SK-N-SH (cell line): Measurements from ENCODE around the gene PPHLN1. TPM values are rescaled to one million over a fixed set of nuclear protein-coding genes. Genes with fewer than 3 reads are reported as not detected.

ENCODE experiments used
- CTCF ChIA-PET: fragments of 300-600, 350-600 bp; formaldehyde crosslinking; extraction: SDS; loops from one replicate; lab custom pipeline; 2021; lab: Yijun Ruan, JAX
- POLR2A ChIA-PET: fragments of 350-600 bp; sonication (Branson Sonifier 250); formaldehyde crosslinking; extraction: SDS; loops from one replicate; lab custom pipeline; 2020; ENCODE audit warnings: antibody characterized with exemption, inconsistent platforms; lab: Yijun Ruan, JAX
- DNase-seq: peaks from one replicate; pipeline ENCODE4 v3.0.0; 2012
- H2AFZ ChIP-seq: fragments of 200-600 bp; sonication (generic); 2 replicates; pipeline ENCODE4 v1.8.1; 2016; ENCODE audit warnings: antibody characterized with exemption, mild to moderate bottlenecking, low read depth
- H3F3A ChIP-seq: fragments of 200-600 bp; sonication (generic); replicated peaks from 2 replicates; pipeline ENCODE3; 2016; ENCODE audit warnings: antibody characterized with exemption, mild to moderate bottlenecking; ENCODE audit not compliant: insufficient read depth
- H3K27ac ChIP-seq, 2 experiments: fragments of 200-500 bp in 1 of 2; fragments of 200-600 bp in 1 of 2; sonication (Bioruptor generic) in 1 of 2; sonication (generic), shearing (Covaris generic) in 1 of 2; 2 replicates each; pipeline versions ENCODE4 v1.5.1 to v1.6.1; 2014 to 2016; ENCODE audit warnings: low read depth in 2 of 2, inconsistent platforms in 1 of 2, low read length in 1 of 2, mild to moderate bottlenecking in 1 of 2, mixed read lengths in 1 of 2
- H3K27me3 ChIP-seq: fragments of 200-600 bp; sonication (generic), shearing (Covaris generic); 2 replicates; pipeline ENCODE4 v1.6.1; 2016; ENCODE audit warnings: mixed run types; ENCODE audit not compliant: insufficient read depth
- H3K36me3 ChIP-seq, 2 experiments: fragments of 200-500 bp in 1 of 2; fragments of 200-600 bp in 1 of 2; sonication (Bioruptor generic) in 1 of 2; sonication (generic) in 1 of 2; replicated peaks in 1 of 2; 2 replicates each; pipeline versions ENCODE3 to v1.5.1; 2014 to 2016; ENCODE audit warnings: low read length in 1 of 2, mild to moderate bottlenecking in 1 of 2; ENCODE audit not compliant: insufficient read depth in 2 of 2, control insufficient read depth in 1 of 2
- H3K4me1 ChIP-seq, 2 experiments: fragments of 200-500 bp in 1 of 2; fragments of 200-600 bp in 1 of 2; sonication (Bioruptor generic) in 1 of 2; sonication (generic), shearing (Covaris generic) in 1 of 2; 2 replicates each; pipeline versions ENCODE4 v1.5.1 to v1.6.1; 2014 to 2016; ENCODE audit warnings: low read depth in 1 of 2, low read length in 1 of 2, mixed run types in 1 of 2; ENCODE audit not compliant: insufficient read depth in 2 of 2, control insufficient read depth in 1 of 2
- H3K4me2 ChIP-seq: fragments of 200-600 bp; sonication (generic), shearing (Covaris generic); 2 replicates; pipeline ENCODE4 v1.6.1; 2017; ENCODE audit warnings: mixed run types
- H3K4me3 ChIP-seq, 2 experiments: fragments of 200-500 bp in 1 of 2; fragments of 200-600 bp in 1 of 2; sonication (Bioruptor generic) in 1 of 2; sonication (generic), shearing (Covaris generic) in 1 of 2; 2 replicates each; pipeline versions ENCODE4 v1.5.1 to v1.8.1; 2014 to 2016; ENCODE audit warnings: low read depth in 2 of 2, inconsistent platforms in 1 of 2, low read length in 1 of 2, mild to moderate bottlenecking in 1 of 2, mixed read lengths in 1 of 2, moderate library complexity in 1 of 2
- H3K79me2 ChIP-seq: fragments of 200-600 bp; sonication (generic); 2 replicates; pipeline ENCODE4 v1.8.1; 2017; ENCODE audit warnings: mild to moderate bottlenecking; ENCODE audit not compliant: insufficient read depth
- H3K9ac ChIP-seq: fragments of 200-600 bp; sonication (generic); 2 replicates; pipeline ENCODE4 v1.6.1; 2017; ENCODE audit warnings: mixed run types
- H3K9me2 ChIP-seq: fragments of 200-600 bp; sonication (generic); 2 replicates; pipeline ENCODE4 v1.6.1; 2017; ENCODE audit warnings: mixed run types
- H3K9me3 ChIP-seq: fragments of 200-600 bp; sonication (generic); 2 replicates; pipeline ENCODE4 v1.6.1; 2017; ENCODE audit warnings: mixed run types, mild to moderate bottlenecking, moderate library complexity
- H4K20me1 ChIP-seq: fragments of 200-600 bp; sonication (generic); 2 replicates; pipeline ENCODE4 v1.6.1; 2017; ENCODE audit warnings: mild to moderate bottlenecking, mixed run types; ENCODE audit not compliant: insufficient read depth
- CHD2 ChIP-seq: fragments of 150-350 bp; IDR thresholded peaks from 2 replicates; pipeline ENCODE4 v1.6.1; 2018; ENCODE audit warnings: low read length; ENCODE audit not compliant: partially characterized antibody
- ELF1 ChIP-seq: IDR thresholded peaks from 2 replicates; pipeline ENCODE4 v1.4.0; 2012
- FOSL2 ChIP-seq: IDR thresholded peaks from 2 replicates; pipeline ENCODE4 v1.4.0; 2012; ENCODE audit warnings: low read depth, mild to moderate bottlenecking, moderate library complexity, borderline replicate concordance
- FOXJ3 ChIP-seq: sonication (generic); formaldehyde crosslinking; IDR thresholded peaks from 2 replicates; pipeline ENCODE4 v1.5.1; 2020; ENCODE audit warnings: mild to moderate bottlenecking, missing genetic modification reagents
- FOXM1 ChIP-seq: IDR thresholded peaks from 2 replicates; pipeline ENCODE4 v1.4.0; 2012; ENCODE audit warnings: low read depth, mild to moderate bottlenecking
- MEF2A ChIP-seq: IDR thresholded peaks from 2 replicates; pipeline ENCODE4 v1.4.0; 2012; ENCODE audit warnings: low read depth, borderline replicate concordance
- NFIC ChIP-seq: IDR thresholded peaks from 2 replicates; pipeline ENCODE4 v1.4.0; 2012; ENCODE audit warnings: borderline replicate concordance
- NRF1 ChIP-seq: IDR thresholded peaks from 2 replicates; pipeline ENCODE4 v1.6.1; 2012; ENCODE audit warnings: low read depth, mild to moderate bottlenecking, low read length
- PBX3 ChIP-seq: IDR thresholded peaks from 2 replicates; pipeline ENCODE4; 2012
- RAD21 ChIP-seq: IDR thresholded peaks from 2 replicates; pipeline ENCODE4 v1.6.1; 2012; ENCODE audit warnings: mild to moderate bottlenecking, low read length
- RCOR1 ChIP-seq: fragments of 150-350 bp; IDR thresholded peaks from 2 replicates; pipeline ENCODE4 v1.6.1; 2017; ENCODE audit warnings: antibody characterized with exemption, low read length
- REST ChIP-seq: IDR thresholded peaks from 2 replicates; pipeline ENCODE4 v1.6.1; 2012; ENCODE audit warnings: mild to moderate bottlenecking, low read depth, low read length, moderate library complexity
- RFX5 ChIP-seq: IDR thresholded peaks from 2 replicates; pipeline ENCODE4 v1.6.1; 2012; ENCODE audit warnings: mild to moderate bottlenecking, improper control_type of control experiment, low read length
- SIN3A ChIP-seq: IDR thresholded peaks from 2 replicates; pipeline ENCODE4 v1.6.1; 2012; ENCODE audit warnings: low read depth, mild to moderate bottlenecking, low read length, moderate library complexity, borderline replicate concordance
- TAF1 ChIP-seq: IDR thresholded peaks from 2 replicates; pipeline ENCODE4 v1.6.1; 2012; ENCODE audit warnings: low read depth, mild to moderate bottlenecking, low read length, moderate library complexity, borderline replicate concordance
- WGBS: methylation state at CpG from one replicate; pipeline ENCODE4 v1.1.6; 2017; ENCODE audit warnings: low lambda C conversion rate; 5-methylcytosine and 5-hydroxymethylcytosine counted together
- polyA plus RNA-seq, 3 experiments: library from polyadenylated mRNA; depleted of rRNA; stranded (reverse); fragments of >200 nt; gene quantifications; 2 replicates each; pipeline ENCODE4 v1.2.3, GENCODE V29; 2012
- TF ChIP-seq, protein P1 (sequence below): IDR thresholded peaks from 2 replicates; pipeline ENCODE4 v1.4.0; 2012; ENCODE audit warnings: low read depth, borderline replicate concordance
- TF ChIP-seq, protein P2 (sequence below): IDR thresholded peaks from 2 replicates; pipeline ENCODE4 v1.4.0; 2012; ENCODE audit warnings: low read depth

Gene PPHLN1
- polyA plus RNA-seq, 1 of the 3 experiments (the other 2 are of a cell fraction): 55.4 TPM

DNA sequence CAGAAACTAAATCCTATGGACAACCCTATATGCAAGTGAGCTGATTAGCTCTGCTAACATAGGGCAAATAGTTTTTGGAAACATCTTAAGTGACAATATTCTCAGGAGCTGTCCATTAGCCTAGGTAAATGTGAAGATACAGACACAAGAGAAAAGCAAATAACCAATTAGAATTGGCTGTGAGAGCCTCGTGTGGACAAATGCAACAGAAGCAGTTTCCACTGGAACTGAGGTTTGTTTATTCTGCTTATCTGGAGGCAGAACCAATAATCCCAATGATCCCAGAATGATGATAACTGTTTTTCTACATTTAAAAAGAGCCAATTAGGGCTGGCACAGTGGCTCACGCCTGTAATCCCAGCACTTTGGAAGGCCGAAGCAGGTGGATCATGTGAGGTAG lies 44.7 kb upstream of the PPHLN1 start:
- TF ChIP-seq RAD21 (no peak), TAF1 (no peak), FOXM1 (no peak), RFX5 (no peak), ELF1 (no peak), FOXJ3 (CRISPR knock-in tag) (no peak), NFIC (no peak), MEF2A (no peak), REST (no peak), SIN3A (no peak), NRF1 (no peak), CHD2 (no peak)
- TF ChIP-seq, protein P1, sequence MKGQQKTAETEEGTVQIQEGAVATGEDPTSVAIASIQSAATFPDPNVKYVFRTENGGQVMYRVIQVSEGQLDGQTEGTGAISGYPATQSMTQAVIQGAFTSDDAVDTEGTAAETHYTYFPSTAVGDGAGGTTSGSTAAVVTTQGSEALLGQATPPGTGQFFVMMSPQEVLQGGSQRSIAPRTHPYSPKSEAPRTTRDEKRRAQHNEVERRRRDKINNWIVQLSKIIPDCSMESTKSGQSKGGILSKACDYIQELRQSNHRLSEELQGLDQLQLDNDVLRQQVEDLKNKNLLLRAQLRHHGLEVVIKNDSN: no peak
- TF ChIP-seq, all 33 proteins: peak for 0
- no peaks in the 10 kb centered on the region for H3K9me2 ChIP-seq
- DNase-seq: no peak
- ChIA-PET POLR2A (no interaction called here), CTCF (interaction anchor here (0.6 to 1.3 kb wide), 2 partner anchors 87 to 1017 kb away, joined by 3 read pairs; no protein-coding TSS in a partner anchor)
- H3K9me3 ChIP-seq: no peaks in the 10 kb centered on the region
- H4K20me1 ChIP-seq: no peaks in the 10 kb centered on the region
- peaks cover 5% of the 10 kb centered on the region for H3F3A ChIP-seq
- H3K27ac ChIP-seq: no peak overlapping the region
- WGBS: 88% methylated on average over 2 of the region's 3 CpGs
- no peak overlapping the region for H3K4me2 ChIP-seq
- H2AFZ ChIP-seq: no peak overlapping the region
- H3K36me3 ChIP-seq: no peaks in the 10 kb centered on the region
- no peaks in the 10 kb centered on the region for H3K79me2 ChIP-seq
- peaks cover 0 to 3% of the 10 kb centered on the region in 2 experiments; a peak in 1 of 4 replicates for H3K4me1 ChIP-seq
- no peaks in the 10 kb centered on the region for H3K27me3 ChIP-seq
- H3K4me3 ChIP-seq: no peak overlapping the region
- no peak overlapping the region for H3K9ac ChIP-seq

GRCh38 chr12:42281844-42282243 lies 44.1 kb upstream of the PPHLN1 start:
- no peak overlapping the region for H3K9ac ChIP-seq
- ChIA-PET POLR2A (no interaction called here), CTCF (interaction anchor here (0.6 to 1.3 kb wide), 3 partner anchors 14 to 1018 kb away, joined by 3 read pairs; no protein-coding TSS in a partner anchor)
- no peak overlapping the region for H3K27ac ChIP-seq
- no peak overlapping the region for H3K4me3 ChIP-seq
- no peaks in the 10 kb centered on the region for H3K27me3 ChIP-seq
- H3K4me1 ChIP-seq: peaks cover 0 to 3% of the 10 kb centered on the region in 2 experiments; a peak in 1 of 4 replicates
- no peaks in the 10 kb centered on the region for H3K9me3 ChIP-seq
- no peaks in the 10 kb centered on the region for H3K79me2 ChIP-seq
- no peaks in the 10 kb centered on the region for H3K36me3 ChIP-seq
- WGBS: 81% methylated on average over 3 of the region's 3 CpGs
- no peak for DNase-seq
- no peaks in the 10 kb centered on the region for H4K20me1 ChIP-seq
- no peak overlapping the region for H2AFZ ChIP-seq
- no peaks in the 10 kb centered on the region for H3K9me2 ChIP-seq
- peaks cover 5% of the 10 kb centered on the region for H3F3A ChIP-seq
- H3K4me2 ChIP-seq: no peak overlapping the region
- TF ChIP-seq PBX3 (no peak), FOSL2 (no peak), RFX5 (no peak), FOXM1 (no peak), RAD21 (no peak), REST (no peak), RCOR1 (no peak)
- TF ChIP-seq, protein P1: no peak
- TF ChIP-seq, protein P2, sequence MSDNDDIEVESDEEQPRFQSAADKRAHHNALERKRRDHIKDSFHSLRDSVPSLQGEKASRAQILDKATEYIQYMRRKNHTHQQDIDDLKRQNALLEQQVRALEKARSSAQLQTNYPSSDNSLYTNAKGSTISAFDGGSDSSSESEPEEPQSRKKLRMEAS: no peak
